ENCODE results near the gene PPP2R3B.
"Not testable (repeated sequence)": the region's sequence is repeated elsewhere in the genome, so short reads cannot be mapped to it uniquely, and the experiment has no call there.

Gene PPP2R3B

DNA sequence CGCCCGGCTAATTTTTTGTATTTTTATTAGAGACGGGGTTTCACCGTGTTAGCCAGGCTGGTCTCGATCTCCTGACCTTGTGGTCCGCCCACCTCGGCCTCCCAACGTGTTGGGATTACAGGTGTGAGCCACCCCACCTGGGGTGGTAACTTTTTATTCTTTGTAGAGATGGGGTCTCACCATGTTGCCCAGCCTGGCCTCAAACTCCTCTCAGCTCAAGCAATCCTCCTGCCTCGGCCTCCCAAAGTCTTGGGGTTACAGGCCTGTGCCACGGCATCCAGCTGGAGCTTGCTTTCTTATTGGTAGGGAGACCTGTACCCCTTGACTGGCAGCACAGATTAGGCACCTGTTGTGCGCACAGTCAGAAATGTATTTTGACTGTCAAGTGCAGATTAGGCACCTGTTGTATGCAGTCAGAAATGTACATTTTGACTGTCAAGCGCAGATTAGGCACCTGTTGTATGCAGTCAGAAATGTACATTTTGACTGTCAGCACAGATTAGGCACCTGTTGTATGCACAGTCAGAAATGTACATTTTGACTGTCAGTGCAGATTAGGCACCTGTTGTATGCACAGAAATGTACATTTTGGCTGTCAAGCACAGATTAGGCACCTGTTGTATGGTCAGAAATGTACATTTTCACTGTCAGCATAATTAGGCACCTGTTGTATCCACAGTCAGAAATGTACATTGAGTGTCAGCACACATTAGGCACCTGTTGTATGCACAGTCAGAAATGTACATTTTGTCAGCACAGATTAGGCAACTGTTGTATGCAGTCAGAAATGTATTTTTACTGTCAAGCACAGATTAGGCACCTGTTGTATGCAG is 80.7 kb downstream of the PPP2R3B start:
- DNase-seq (ENCODE audit: low read depth in 2 of 2, low spot score in 1 of 2), result not testable (repeated sequence)

DNA sequence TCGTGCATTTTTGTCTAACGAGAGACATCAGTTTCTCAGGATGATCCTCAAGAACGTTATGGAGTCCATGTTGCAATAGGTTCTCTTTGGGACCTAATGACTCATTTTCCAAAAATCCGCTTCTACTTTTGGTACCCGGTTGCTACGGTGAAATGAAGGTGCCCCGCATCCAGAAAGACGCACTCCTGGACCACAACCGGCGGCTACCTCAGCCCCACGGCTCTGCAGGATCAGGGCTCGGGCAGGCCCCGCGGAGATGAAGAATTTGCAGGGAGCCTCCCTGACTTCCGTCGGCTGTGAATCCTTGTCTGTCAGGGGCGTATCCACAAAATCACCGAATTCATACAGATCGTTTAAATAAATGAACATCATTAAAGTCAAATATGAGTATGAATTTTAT is 83.7 kb downstream of the PPP2R3B start:
- no peak for DNase-seq (ENCODE audit: low read depth in 2 of 2, low spot score in 1 of 2)

DNA sequence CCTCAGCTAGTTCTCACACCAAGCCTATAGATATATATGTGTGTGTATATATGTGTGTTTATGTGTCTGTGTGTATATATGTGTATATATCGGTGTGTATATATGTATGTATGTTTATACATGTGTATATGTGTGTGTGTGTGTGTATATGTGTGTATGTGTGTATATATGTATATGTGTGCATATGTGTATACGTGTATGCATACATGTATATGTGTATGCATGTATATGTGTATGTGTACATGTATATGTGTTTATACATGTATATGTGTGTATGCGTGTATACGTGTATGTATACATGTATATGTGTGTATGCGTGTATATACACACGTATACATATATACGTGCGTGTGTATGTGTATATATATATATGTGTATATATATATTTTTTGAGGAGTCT is 86.4 kb downstream of the PPP2R3B start:
- no peak for DNase-seq (ENCODE audit: low read depth in 2 of 2, low spot score in 1 of 2)

DNA sequence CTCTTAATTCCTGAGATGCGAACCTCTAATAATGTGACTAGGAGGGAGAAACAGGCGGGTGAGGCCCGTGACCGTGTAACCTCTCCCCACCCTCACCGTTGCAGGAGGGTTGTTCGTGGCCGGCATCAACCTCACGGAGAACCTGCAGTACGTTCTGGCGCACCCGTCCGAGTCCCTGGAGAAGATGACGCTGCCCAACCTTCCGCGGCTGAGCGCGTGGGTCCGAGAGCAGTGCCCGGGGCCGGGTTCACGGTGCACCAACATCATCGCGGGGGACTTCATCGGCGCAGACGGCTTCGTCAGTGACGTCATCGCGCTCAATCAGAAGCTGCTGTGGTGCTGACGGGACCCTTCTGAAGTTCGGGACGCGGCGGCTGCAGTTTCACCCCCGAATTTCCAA is 87.7 kb downstream of the PPP2R3B start:
- no peak for DNase-seq (ENCODE audit: low read depth in 2 of 2, low spot score in 1 of 2)

DNA sequence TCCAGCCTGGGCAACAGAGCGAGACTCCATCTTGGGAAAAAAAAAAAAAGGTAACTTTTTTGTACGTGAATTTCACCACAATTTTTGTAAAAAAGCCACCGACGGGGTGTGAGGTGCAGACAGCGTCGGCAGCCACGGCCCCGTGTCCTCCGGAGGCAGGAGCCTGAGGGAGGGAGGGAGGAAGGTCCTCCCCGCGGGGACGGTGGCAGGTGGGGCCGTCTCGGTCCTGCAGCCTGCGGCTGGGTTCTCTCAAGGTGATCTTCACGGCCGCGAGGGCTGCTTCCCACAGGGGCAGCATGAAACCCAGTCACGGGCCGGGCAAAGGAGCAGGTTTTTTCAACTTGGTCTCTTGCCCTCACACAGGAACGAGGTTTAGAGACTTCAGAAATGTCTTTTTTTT is 91.6 kb downstream of the PPP2R3B start:
- no peak for DNase-seq (ENCODE audit: low read depth in 2 of 2, low spot score in 1 of 2)

DNA sequence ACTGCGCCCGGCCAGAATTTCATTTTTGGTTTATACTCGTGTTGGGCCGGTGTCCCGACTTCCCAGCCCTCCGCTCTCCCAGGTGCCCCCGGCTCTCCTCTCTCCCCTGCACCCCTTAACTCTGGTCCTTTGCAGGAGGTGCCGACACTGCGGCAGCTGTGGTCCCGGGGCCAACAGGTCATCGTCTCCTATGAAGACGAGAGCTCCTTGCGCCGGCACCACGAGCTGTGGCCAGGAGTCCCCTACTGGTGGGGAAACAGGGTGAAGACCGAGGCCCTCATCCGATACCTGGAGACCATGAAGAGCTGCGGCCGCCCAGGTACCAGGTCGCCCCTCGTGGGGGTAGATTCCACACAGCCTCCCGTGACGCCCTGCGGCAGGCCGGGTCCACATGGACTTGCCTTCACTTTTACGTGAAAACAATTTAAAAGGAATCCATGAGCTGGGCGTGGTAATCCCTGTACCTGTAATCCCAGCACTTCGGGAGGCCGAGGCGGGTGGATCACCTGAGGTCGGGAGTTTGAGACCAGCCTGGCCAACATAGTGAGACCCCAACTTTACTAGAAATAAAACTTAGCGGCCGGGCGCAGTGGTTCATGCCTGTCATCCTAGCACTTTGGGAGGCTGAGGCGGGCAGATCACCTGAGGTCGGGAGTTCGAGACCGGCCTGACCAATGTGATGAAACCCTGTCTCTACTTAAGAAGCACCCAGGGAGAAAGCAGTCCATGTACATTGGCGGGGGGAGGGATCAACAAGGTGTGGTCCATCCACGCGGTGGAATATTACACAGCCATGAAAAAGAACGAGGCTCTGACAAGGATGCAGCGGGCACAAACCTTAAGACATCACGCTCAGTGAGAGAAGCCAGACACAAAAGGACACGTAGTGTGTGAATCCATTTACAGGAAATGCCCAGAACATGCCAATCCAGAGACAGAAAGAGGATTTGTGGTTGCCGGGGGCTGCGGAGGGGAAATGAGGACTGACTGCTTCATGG is 93.5 kb downstream of the PPP2R3B start:
- no peak for DNase-seq (ENCODE audit: low read depth in 2 of 2, low spot score in 1 of 2)

DNA sequence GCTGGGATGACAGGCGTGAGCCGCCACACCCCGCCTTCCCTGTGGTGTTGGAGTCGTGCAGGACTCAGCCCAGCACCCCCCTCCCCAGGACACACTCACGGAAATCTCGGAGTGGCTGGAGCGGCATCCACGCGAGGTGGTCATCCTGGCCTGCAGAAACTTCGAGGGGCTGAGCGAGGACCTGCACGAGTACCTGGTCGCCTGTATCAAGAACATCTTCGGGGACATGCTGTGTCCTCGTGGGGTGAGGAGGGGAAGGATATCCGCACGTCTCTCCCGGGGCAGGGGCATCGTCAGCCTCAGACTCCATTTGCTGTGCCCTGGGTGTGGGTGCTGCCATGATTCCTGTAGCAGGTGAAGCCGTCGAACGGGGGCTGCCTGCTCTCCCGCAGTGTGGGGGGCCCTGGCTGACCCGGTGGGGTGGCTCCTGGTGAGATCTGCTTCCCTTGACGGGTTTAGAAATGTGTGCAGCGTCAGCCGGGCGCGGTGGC is 95.3 kb downstream of the PPP2R3B start:
- DNase-seq (ENCODE audit: low read depth in 2 of 2, low spot score in 1 of 2), result no peak

DNA sequence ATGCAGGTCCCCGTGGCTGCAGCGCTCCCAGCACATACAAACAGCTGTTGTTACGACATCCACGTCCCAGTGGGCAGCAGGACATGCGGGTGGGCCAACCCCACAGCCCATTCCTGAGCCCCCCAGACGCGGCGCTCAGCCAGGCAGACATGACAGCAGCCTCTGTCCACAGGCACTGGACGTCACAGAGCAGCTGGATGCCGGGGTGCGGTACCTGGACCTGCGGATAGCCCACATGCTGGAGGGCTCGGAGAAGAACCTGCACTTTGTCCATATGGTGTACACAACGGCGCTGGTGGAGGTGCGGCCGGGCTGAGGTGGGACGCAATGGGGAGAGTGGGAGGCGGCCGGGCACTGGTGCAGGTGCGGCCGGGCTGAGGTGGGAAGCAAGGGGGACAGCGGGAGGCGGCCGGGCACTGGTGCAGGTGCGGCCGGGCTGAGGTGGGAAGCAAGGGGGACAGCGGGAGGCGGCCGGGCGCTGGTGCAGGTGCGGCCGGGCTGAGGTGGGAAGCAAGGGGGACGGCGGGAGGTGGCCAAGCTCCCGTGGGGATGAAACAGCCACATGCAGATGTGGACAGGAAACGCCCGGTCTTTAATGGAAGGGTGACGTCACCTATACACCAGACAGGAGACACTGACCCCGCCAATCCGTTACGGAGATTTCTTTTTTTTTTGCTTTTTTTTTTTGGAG is 96.1 kb downstream of the PPP2R3B start:
- no peak for DNase-seq (ENCODE audit: low read depth in 2 of 2, low spot score in 1 of 2)

DNA sequence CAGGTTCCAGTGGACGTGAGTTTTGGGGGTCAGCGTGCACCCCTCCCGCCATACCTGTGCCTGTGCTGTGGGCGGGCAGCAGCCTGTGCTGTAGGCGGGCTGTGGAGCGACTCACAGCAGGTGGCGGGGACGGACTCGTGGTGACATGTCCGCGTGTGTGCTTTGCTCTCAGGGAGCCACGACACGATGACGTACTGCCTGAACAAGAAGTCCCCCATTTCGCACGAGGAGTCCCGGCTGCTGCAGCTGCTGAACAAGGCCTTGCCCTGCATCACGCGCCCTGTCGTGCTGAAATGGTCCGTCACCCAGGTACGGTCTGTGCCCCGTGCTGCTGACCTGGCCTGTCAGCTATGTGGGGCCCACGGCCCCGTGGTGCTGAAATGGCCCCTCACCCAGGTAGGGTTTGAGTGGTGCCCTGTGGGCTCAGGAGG is 98.1 kb downstream of the PPP2R3B start:
- no peak for DNase-seq (ENCODE audit: low read depth in 2 of 2, low spot score in 1 of 2)

DNA sequence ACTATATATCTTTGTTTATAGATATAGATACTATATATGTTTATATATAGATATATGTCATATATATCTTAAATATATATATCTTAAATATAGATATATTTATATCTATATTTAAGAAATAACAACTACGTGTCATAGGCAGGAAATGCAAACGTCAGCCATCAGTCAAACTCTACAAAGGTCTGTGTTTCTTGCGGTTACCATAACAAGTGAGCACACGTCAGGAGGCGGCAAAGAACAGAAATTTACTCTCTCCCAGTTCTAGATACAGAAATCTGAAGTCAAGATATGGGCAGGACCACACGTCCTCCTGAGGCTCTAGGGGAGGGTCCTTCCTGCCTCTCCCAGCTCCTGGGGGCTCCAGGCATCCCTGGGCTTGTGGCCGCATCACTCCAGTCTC is 99.0 kb downstream of the PPP2R3B start:
- DNase-seq (ENCODE audit: low read depth in 2 of 2, low spot score in 1 of 2), result no peak

DNA sequence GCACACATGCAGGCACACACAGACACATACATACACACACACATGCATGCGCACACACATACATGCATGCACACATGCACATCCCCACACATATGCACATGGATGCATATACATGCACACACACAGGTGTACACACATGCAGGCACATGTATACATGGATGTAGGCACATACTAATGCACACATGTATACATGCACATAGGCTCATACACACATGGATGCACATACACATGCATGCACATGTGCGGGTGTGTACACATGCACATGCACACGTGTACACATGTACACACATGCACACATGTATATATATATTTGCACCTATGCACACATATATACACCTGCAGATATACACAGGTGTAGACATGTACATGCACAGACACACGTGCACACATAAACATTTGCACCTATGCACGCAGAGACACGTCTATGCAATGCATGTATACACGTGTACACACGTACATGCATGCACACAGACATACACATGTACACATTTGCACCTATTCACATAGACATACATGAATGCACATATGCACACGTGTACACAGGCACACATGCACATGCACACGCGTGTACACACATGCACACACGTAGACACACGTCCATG is 101.5 kb downstream of the PPP2R3B start:
- no peak for DNase-seq (ENCODE audit: low read depth in 2 of 2, low spot score in 1 of 2)
